NK-92 treated with Interleukin-12 subunit alpha and Interleukin-12 subunit beta, amount 100 ng/mL, for 24 hours (cell line): ENCODE data around the gene CIBAR2.
"Not testable (repeated sequence)": the region's sequence is repeated elsewhere in the genome, so short reads cannot be mapped to it uniquely, and the experiment has no call there.

Experiments used
- DNase-seq: peaks from one replicate; lab custom pipeline; 2025; lab: John Stamatoyannopoulos, UW

CIBAR2 gene

GRCh38 chr16:85128079-85128837 lies 16.0 kb upstream of the CIBAR2 start:
- no peak for DNase-seq

- no peak for DNase-seq
Measured at GRCh38 chr16:85127379-85127723, 15.1 kb upstream of the CIBAR2 start.

GRCh38 chr16:85126705-85127378 lies 14.6 kb upstream of the CIBAR2 start:
- DNase-seq, result no peak

- DNase-seq, result no peak
Measured at GRCh38 chr16:85126394-85126704, 14.1 kb upstream of the CIBAR2 start.

GRCh38 chr16:85125570-85126393 lies 13.5 kb upstream of the CIBAR2 start:
- DNase-seq, result no peak

GRCh38 chr16:85124636-85125346 lies 12.5 kb upstream of the CIBAR2 start:
- no peak for DNase-seq

- no peak for DNase-seq
Measured at GRCh38 chr16:85123891-85124635, 11.8 kb upstream of the CIBAR2 start.

GRCh38 chr16:85123441-85123840 lies 11.2 kb upstream of the CIBAR2 start:
- DNase-seq, result not testable (repeated sequence)

- no peak for DNase-seq
Measured at GRCh38 chr16:85120006-85120340, 7.7 kb upstream of the CIBAR2 start.

- no peak for DNase-seq
Measured at GRCh38 chr16:85117418-85117817, 5.1 kb upstream of the CIBAR2 start.

GRCh38 chr16:85114909-85115567 lies 2.8 kb upstream of the CIBAR2 start:
- peak; percentile 65 for DNase-seq

- no peak for DNase-seq
Measured at GRCh38 chr16:85113913-85114312, 1.6 kb upstream of the CIBAR2 start.

GRCh38 chr16:85113168-85113733 lies 979 bp upstream of the CIBAR2 start:
- DNase-seq, result no peak

GRCh38 chr16:85111184-85111583 lies 1.1 kb downstream of the CIBAR2 start:
- DNase-seq, result no peak

- DNase-seq, result no peak
Measured at GRCh38 chr16:85110105-85110504, 2.2 kb downstream of the CIBAR2 start.

- no peak for DNase-seq
Measured at GRCh38 chr16:85107532-85107931, 4.7 kb downstream of the CIBAR2 start.

GRCh38 chr16:85107083-85107482 lies 5.2 kb downstream of the CIBAR2 start:
- no peak for DNase-seq

GRCh38 chr16:85105475-85105874 lies 6.8 kb downstream of the CIBAR2 start:
- DNase-seq, result no peak

GRCh38 chr16:85104821-85105391 lies 7.4 kb downstream of the CIBAR2 start:
- DNase-seq, result peak; percentile 56

- DNase-seq, result no peak
Measured at GRCh38 chr16:85104147-85104546, 8.1 kb downstream of the CIBAR2 start.
